GM12878 (cell line): ENCODE measurements around the gene TIPIN. TPM values are rescaled to one million over a fixed set of nuclear protein-coding genes. Genes with fewer than 3 reads are reported as not detected.

ENCODE experiments used
- BHLHE40 ChIP-seq, 2 experiments: fragments of 450-650 bp in 1 of 2; IDR thresholded peaks; 2 replicates each; pipeline ENCODE4 v1.6.1; 2011 to 2017; ENCODE audit warnings: low read depth in 2 of 2, borderline replicate concordance in 1 of 2, improper control_type of control experiment in 1 of 2, low read length in 1 of 2, mild to moderate bottlenecking in 1 of 2
- CHD4 ChIP-seq: fragments of 200-600 bp; sonication (generic); IDR thresholded peaks from 2 replicates; pipeline ENCODE4 v1.6.1; 2016; ENCODE audit warnings: mild to moderate bottlenecking
- DPF2 ChIP-seq: fragments of 450-650 bp; IDR thresholded peaks from 2 replicates; pipeline ENCODE4 v1.6.1; 2017; ENCODE audit warnings: mild to moderate bottlenecking
- ETV6 ChIP-seq, 2 experiments: fragments of 450-650 bp in 1 of 2; IDR thresholded peaks in 1 of 2; conservative IDR thresholded peaks in 1 of 2; 2 replicates each; pipeline ENCODE4 v1.6.1; 2014; ENCODE audit warnings: antibody characterized with exemption in 1 of 2, borderline replicate concordance in 1 of 2, low read depth in 1 of 2, mild to moderate bottlenecking in 1 of 2, moderate library complexity in 1 of 2
- MAX ChIP-seq: IDR thresholded peaks from 2 replicates; pipeline ENCODE4 v1.6.1; 2012; ENCODE audit warnings: low read depth, low read length, improper control_type of control experiment
- MYC ChIP-seq: IDR thresholded peaks from 2 replicates; pipeline ENCODE4 v1.6.1; 2011; ENCODE audit warnings: mild to moderate bottlenecking, low read length, moderate library complexity, inconsistent platforms; ENCODE audit not compliant: insufficient read depth, insufficient replicate concordance, insufficient read length, severe bottlenecking
- NR2C1 ChIP-seq: fragments of 450-650 bp; IDR thresholded peaks from 2 replicates; pipeline ENCODE4 v1.6.1; 2017; ENCODE audit warnings: antibody characterized with exemption, mild to moderate bottlenecking, moderate library complexity
- NR2C2 ChIP-seq: IDR thresholded peaks from 2 replicates; pipeline ENCODE4 v1.6.1; 2011; ENCODE audit warnings: borderline replicate concordance, low read depth; ENCODE audit not compliant: control insufficient read depth, insufficient read length
- PAX5 ChIP-seq: IDR thresholded peaks from 2 replicates; pipeline ENCODE4 v1.6.1; 2011; ENCODE audit warnings: low read depth, low read length, borderline replicate concordance
- POU2F2 ChIP-seq: IDR thresholded peaks from 3 replicates; pipeline ENCODE4 v1.6.1; 2011; ENCODE audit warnings: low read depth, mild to moderate bottlenecking, low read length, borderline replicate concordance
- RAD51 ChIP-seq: fragments of 450-650 bp; IDR thresholded peaks from 2 replicates; pipeline ENCODE4 v1.6.1; 2016; ENCODE audit warnings: moderate library complexity, mild to moderate bottlenecking, inconsistent platforms
- RELA ChIP-seq: fragments of 450-650 bp; IDR thresholded peaks from 2 replicates; pipeline ENCODE4 v1.8.0; 2014; ENCODE audit warnings: borderline replicate concordance; ENCODE audit not compliant: partially characterized antibody
- SIX5 ChIP-seq: IDR thresholded peaks from 2 replicates; pipeline ENCODE4 v1.6.1; 2011; ENCODE audit warnings: mild to moderate bottlenecking, low read depth, low read length, moderate library complexity; ENCODE audit not compliant: severe bottlenecking
- STAT1 ChIP-seq: fragments of 450-650 bp; conservative IDR thresholded peaks from 2 replicates; pipeline ENCODE4 v1.6.1; 2014; ENCODE audit warnings: antibody characterized with exemption, mild to moderate bottlenecking
- TAF1 ChIP-seq: IDR thresholded peaks from 2 replicates; pipeline ENCODE4 v1.6.1; 2011; ENCODE audit warnings: mild to moderate bottlenecking, low read depth, low read length, borderline replicate concordance
- TARDBP ChIP-seq: IDR thresholded peaks from 2 replicates; pipeline ENCODE4 v1.6.1; 2016; ENCODE audit warnings: borderline replicate concordance
- YBX1 ChIP-seq: fragments of 450-650 bp; IDR thresholded peaks from 2 replicates; pipeline ENCODE4 v1.6.1; 2016; ENCODE audit warnings: antibody characterized with exemption
- ZBED1 ChIP-seq: IDR thresholded peaks from 2 replicates; pipeline ENCODE4 v1.6.1; 2016; ENCODE audit warnings: borderline replicate concordance
- ZNF274 ChIP-seq: IDR thresholded peaks from one replicate; pipeline ENCODE4 v1.8.0; 2011; ENCODE audit not compliant: insufficient read length, insufficient read depth
- polyA plus RNA-seq, 11 experiments: library from polyadenylated mRNA; depleted of rRNA in 4 of 11; unstranded in 6 of 11; stranded (reverse) in 5 of 11; fragments of >200 nt; fragmentation: Nextera tagmentation in 4 of 11; fragmentation: Illumina TruSeq in 1 of 11; extraction: Ambion mirVana in 4 of 11; extraction: Trizol in 1 of 11; gene quantifications; 1 replicate in 1 of 11; 2 replicates in 10 of 11; pipeline versions ENCODE4 v1.2.1 to v1.2.3, GENCODE V29; 2011 to 2016; ENCODE audit warnings: inconsistent platforms in 2 of 11, missing spikeins in 2 of 11, low read depth in 1 of 11
- total RNA-seq, 4 experiments: library from RNA; depleted of rRNA in 3 of 4; stranded (reverse); fragments of >200 nt in 3 of 4; fragmentation: Illumina TruSeq in 1 of 4; extraction: Trizol in 1 of 4; gene quantifications; 2 replicates each; pipeline versions ENCODE4 v1.2.1 to v1.2.3, GENCODE V29; 2013 to 2021
- TF ChIP-seq, protein P1 (sequence below): fragments of 450-650 bp; IDR thresholded peaks from 2 replicates; pipeline ENCODE4 v1.6.1; 2016; ENCODE audit warnings: mild to moderate bottlenecking
- TF ChIP-seq, protein P2 (sequence below): IDR thresholded peaks from 2 replicates; pipeline ENCODE4 v1.6.1; 2012; ENCODE audit warnings: low read depth, low read length, improper control_type of control experiment
- TF ChIP-seq, protein P3 (sequence below): fragments of 450-650 bp; IDR thresholded peaks from 2 replicates; pipeline ENCODE4 v1.6.1; 2017; ENCODE audit warnings: borderline replicate concordance
- TF ChIP-seq, protein P4 (sequence below), 3 experiments: IDR thresholded peaks in 2 of 3; conservative IDR thresholded peaks in 1 of 3; 2 replicates each; pipeline ENCODE4 v1.5.1; 2011; ENCODE audit warnings: low read depth in 3 of 3, low read length in 3 of 3, mild to moderate bottlenecking in 3 of 3, control low read depth in 2 of 3, moderate library complexity in 2 of 3, inconsistent platforms in 1 of 3, mixed read lengths in 1 of 3; ENCODE audit not compliant: control insufficient read depth in 2 of 3, insufficient read depth in 1 of 3; ENCODE audit errors: extremely low read depth in 1 of 3

The TIPIN gene
- total and polyA plus RNA-seq, 10 of the 15 experiments (the other 5 are each of a cell fraction or from before 2014, with no cell fraction given): 21.1 to 69.2 (median 47.0) TPM

GRCh38 chr15:66293419-66294156, 62.9 kb downstream of the TIPIN start, which contains the start of gene DIS3L (continued):
- TF ChIP-seq NR2C2 (no peak), RELA (no peak), ZBED1 (no peak), TARDBP (no peak), PAX5 (no peak), DPF2 (peak; percentile 65), BHLHE40 (IDR thresholded peaks at IDR 0.05; ENCODE audit: borderline replicate concordance in 1 of 2, low read depth in 2 of 2, low read length in 1 of 2) (peak in 1 of 2 experiments; percentile 64; a peak in 2 of 4 replicates), ZNF274 (no peak), SIX5 (no peak), MYC (no peak), MAX (0 out of 2 replicates have a peak, but pooled peaks have one; percentile 5), STAT1 (0 out of 2 replicates have a peak, but pooled peaks have one; percentile 48), RAD51 (no peak), YBX1 (no peak), TAF1 (peak; percentile 71; the same call in 1 of the 2 replicates), CHD4 (no peak), NR2C1 (no peak), POU2F2 (no peak), ETV6 (conservative IDR thresholded peaks at IDR 0.05 in 1 of 2, IDR thresholded peaks at IDR 0.05 in 1 of 2; ENCODE audit: borderline replicate concordance in 1 of 2, low read depth in 1 of 2) (no peak; a peak in 1 of 4 replicates)
- TF ChIP-seq, protein P1, sequence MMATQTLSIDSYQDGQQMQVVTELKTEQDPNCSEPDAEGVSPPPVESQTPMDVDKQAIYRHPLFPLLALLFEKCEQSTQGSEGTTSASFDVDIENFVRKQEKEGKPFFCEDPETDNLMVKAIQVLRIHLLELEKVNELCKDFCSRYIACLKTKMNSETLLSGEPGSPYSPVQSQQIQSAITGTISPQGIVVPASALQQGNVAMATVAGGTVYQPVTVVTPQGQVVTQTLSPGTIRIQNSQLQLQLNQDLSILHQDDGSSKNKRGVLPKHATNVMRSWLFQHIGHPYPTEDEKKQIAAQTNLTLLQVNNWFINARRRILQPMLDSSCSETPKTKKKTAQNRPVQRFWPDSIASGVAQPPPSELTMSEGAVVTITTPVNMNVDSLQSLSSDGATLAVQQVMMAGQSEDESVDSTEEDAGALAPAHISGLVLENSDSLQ: no peak
- TF ChIP-seq, protein P2, sequence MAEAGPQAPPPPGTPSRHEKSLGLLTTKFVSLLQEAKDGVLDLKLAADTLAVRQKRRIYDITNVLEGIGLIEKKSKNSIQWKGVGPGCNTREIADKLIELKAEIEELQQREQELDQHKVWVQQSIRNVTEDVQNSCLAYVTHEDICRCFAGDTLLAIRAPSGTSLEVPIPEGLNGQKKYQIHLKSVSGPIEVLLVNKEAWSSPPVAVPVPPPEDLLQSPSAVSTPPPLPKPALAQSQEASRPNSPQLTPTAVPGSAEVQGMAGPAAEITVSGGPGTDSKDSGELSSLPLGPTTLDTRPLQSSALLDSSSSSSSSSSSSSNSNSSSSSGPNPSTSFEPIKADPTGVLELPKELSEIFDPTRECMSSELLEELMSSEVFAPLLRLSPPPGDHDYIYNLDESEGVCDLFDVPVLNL: no peak
- TF ChIP-seq, protein P3, sequence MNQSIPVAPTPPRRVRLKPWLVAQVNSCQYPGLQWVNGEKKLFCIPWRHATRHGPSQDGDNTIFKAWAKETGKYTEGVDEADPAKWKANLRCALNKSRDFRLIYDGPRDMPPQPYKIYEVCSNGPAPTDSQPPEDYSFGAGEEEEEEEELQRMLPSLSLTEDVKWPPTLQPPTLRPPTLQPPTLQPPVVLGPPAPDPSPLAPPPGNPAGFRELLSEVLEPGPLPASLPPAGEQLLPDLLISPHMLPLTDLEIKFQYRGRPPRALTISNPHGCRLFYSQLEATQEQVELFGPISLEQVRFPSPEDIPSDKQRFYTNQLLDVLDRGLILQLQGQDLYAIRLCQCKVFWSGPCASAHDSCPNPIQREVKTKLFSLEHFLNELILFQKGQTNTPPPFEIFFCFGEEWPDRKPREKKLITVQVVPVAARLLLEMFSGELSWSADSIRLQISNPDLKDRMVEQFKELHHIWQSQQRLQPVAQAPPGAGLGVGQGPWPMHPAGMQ: no peak
- TF ChIP-seq, protein P4, sequence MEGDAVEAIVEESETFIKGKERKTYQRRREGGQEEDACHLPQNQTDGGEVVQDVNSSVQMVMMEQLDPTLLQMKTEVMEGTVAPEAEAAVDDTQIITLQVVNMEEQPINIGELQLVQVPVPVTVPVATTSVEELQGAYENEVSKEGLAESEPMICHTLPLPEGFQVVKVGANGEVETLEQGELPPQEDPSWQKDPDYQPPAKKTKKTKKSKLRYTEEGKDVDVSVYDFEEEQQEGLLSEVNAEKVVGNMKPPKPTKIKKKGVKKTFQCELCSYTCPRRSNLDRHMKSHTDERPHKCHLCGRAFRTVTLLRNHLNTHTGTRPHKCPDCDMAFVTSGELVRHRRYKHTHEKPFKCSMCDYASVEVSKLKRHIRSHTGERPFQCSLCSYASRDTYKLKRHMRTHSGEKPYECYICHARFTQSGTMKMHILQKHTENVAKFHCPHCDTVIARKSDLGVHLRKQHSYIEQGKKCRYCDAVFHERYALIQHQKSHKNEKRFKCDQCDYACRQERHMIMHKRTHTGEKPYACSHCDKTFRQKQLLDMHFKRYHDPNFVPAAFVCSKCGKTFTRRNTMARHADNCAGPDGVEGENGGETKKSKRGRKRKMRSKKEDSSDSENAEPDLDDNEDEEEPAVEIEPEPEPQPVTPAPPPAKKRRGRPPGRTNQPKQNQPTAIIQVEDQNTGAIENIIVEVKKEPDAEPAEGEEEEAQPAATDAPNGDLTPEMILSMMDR (IDR thresholded peaks at IDR 0.05 in 2 of 3, conservative IDR thresholded peaks at IDR 0.05 in 1 of 3; ENCODE audit: control insufficient read depth in 2 of 3, extremely low read depth in 1 of 3, insufficient read depth in 1 of 3, low read depth in 3 of 3, low read length in 3 of 3): no peak
